HG02588 (cell line): Measurements from ENCODE around the gene GPC5.
"Not testable (repeated sequence)": the region's sequence is repeated elsewhere in the genome, so short reads cannot be mapped to it uniquely, and the experiment has no call there.

Experiments used
- ATAC-seq: cut with Tn5 transposase; IDR thresholded peaks from one replicate; pipeline ENCODE4 v1.9.1; 2021; ENCODE audit warnings: mild to moderate bottlenecking, moderate library complexity; ENCODE audit not compliant: unreplicated experiment

The GPC5 gene

DNA sequence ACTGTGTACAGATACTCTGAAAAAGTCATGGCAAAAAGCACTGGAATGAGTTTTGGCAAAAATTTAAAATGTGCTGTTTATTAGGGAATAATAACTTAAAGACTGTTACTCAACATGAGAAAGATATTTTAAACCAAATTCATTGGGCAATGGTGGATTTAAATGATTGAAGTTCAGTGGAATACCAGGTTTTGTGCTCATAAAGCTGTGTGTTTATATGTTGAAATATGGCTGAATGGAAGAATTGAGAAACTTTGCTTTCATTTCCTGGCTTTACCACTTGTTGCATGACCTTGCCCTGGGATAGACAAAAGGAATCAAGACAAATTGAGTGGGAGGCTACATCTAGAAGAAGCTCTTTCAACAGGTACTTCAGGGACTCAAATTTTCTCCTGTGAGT lies 246.4 kb downstream of the GPC5 start:
- no peak for ATAC-seq

DNA sequence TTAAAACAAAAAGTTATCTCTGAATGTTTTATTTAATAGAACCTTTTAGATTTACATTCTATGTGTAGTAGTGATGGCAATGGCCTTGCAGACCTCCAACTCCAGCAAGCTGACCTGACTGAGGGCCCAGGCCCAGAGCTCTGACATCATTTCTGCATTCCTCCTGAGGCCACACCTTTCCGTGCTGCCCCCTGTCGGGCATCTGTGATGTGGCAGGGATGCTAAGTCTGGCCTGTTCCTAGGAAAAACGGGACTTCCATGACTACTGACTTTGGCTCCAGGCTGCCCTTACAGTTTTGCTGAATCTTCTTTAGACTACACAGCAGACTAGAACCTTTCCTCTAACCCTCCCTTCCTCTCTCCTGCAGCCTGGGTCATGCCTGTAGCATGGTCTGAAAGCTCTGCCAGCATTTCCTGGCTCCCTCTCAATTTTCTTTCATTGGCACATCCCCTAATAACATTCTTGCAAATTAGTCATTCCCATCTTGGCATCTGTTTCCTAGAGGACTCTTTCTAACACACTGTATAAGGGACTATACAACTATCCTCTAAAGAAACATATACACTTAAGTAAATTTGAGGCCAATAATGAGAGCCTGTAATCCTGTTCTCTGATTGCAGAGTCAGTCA lies 249.1 kb downstream of the GPC5 start:
- no peak for ATAC-seq

DNA sequence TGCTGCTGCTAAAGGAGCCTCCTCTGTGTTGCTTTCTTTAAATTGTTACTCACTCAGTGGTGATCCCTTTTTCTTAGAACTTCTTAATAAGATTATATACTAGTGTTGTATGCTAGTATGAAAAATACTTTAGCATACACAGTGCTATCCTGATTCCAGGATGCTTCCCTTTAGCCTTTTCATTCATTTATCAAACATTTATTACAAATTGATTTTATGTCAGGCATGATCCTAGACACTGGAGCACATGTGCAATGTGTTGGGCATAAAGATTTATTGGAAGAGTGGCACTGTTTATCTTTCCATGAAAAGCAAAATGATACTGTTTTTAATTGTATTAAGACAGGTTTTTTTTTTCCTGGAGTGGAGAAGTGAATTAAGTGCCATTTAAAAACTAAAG lies 249.6 kb downstream of the GPC5 start:
- ATAC-seq, result no peak

DNA sequence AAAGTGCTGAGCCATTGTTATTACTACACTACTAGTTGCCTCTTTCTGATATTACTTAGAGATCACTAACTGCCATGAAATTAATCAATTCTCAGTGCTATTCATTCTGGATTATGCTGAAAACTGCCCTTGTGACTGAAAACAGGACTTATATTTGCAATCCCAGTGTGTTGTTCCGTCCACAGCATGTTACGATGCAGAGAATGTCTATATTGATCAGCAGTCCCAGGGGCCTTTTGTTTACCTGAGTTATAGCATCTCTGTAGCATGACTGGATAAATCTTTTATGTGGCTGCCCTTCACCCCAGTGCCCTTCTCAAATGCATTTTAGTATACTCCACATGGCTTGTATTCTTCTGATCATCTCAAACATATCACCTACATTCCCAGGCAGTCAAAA lies 251.0 kb downstream of the GPC5 start:
- no peak for ATAC-seq

DNA sequence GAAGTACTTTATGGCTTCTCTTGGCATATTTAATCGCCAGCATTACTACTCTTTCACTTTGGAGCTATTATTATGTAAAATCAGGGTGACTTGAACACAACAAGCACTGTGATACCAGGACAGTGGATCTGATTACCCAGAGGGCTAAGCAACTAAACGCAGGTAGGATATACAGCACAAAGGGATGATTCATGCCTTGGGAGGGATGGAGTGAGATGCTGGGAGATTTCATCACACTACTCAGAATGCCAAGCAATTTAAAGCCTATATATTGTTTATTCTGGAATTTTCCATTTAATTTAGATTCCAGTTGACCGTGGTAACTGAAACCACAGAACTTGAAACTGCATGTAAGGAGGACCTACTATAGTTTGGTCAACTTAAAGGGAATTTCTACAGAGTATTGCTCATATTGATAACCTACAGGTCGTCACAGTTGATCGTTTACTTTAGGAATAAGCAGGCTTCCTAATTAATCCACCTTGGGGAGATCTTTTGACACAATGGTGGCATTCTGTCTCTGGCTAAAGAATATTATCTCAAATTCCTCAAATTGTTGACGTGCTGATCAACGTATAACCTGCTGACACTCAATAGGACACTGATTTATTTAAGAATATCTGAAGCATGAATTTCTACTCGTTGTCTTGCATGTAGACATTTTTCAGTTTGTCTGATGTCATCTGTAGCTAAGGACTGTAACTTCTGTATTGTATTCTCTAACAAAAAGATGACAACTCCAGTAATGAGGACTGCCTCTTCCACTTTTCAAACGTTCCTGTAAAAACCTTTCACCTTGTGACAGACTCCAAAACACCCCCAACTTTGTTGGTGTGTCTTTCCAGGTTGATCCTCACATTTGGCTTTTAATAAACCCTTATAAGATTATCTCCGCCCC lies 254.2 kb downstream of the GPC5 start:
- no peak for ATAC-seq

DNA sequence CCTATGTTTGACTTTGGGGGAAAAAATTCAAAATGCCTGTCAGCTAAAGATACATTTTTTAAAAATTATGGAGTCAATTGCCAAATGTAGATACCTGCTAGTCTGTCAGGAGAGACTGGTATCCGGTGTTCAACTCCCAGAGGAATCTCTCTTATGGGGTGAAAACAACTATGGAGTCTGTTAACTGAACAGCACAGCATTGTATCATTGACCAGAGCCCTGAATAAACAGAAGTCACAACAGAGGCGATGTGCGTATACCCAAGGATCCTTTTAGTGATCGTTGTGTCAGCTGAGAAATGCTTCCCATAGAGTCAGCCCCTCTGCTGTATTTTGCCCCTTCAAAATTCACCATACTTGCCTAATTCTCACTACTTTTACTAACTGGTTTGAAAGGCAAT lies 257.3 kb downstream of the GPC5 start:
- no peak for ATAC-seq

DNA sequence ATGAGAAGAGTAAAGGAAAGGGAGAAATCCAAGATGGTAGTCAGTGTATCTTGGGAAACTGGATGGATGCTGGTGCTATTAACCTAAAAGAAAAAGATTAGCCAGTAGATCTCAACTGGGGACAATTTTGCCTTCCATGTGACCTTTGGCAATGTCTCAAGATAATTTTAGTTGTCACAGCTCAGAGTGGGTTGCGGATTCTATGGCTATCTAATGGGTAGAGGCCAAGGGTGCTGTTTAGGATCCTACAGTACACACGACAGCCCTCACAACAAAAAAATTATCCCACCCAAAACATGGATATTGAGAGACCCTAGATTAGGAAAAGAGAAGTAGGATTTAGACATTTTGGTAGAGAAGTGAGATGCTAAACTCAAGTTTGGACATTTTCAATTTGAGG lies 258.9 kb downstream of the GPC5 start:
- ATAC-seq, result no peak

DNA sequence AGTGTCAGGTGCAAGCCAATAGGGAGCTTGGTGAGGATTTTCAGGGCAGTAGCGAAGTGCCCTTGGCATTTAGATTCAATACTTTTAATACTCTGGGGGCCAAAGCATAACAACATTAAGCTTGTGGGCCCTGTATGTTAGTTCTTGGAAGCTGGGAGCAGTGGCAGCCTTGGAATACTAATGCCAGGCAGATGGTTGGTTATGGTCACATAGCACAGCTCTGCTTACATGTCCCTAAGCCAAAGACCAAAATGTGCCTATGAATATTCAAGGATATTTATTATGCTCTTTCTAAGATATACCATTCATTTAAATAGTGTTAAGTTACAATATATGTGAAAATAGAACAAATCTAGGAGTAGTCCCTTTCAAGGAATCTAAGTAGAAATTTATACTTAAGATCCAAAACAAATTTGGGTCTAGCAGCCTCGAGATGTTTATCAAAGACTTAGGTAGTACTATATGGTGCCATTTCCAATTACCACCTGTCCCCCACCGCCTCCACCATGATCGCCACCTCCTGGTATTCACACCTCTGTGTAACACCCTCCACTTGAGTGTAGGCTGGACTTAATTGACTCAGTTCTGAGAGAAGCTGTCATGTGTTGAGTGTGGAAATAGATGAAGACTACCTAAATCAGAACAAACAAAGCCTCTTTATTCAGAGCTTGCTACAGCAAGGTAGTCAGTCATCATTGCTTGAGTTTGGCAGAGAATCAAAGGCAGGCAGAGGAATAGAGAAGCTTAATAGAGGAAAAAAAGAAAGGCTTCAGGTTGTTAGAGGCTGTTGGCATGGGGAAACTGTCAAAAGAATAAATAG lies 261.0 kb downstream of the GPC5 start:
- ATAC-seq, result no peak

DNA sequence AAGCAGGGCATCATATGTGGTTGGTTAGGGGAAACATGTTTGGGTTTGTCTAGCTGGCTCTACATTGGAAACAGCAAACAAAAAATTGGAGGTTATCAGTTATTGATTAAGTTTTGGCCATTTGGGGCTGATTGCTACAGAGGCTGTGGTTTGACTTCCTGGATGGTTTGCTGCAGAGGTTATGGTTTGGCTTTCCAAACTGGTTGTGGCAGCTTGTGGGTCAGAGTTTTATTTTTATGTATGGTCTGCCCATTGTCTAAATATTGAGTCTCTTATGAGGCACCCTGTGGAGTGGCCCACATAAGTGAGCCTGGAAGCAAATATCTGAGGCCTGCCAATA lies 261.6 kb downstream of the GPC5 start:
- no peak for ATAC-seq

DNA sequence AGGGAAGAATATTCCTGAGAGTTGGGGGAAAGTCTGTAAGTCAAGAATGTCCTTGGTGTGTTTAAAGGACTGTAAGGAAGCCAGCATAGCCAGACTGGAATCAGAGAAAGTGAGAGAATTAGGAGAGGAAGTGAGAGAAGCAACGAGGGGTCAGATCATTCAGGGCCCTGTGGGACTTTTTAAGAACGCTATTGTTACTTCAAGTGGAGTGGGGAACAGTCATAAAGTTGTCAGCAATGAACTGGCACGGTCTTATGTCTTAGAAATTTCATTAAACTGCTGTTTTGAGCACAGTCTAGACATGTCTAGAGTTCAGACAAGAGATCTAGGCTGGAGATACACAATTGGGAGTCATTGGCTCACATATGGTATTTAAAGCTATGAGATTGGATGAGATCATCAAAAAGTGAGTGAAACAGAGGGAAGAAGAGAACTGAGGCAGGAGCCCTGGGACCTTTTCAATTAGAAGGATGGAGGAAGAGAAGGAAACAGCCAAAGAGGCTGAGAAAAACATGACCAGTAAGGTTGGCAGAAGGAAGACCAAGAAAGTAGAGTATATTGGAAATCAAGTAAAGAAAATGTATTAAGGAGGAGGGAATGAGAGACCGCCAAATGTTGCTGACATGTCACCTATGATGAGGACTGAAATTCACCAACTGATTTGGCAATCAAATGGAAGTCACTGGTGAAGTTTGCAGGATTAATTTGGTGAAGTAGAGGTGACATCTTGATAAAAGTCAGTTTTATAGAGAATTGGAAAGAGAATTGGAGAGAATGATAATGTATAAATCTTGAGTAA lies 263.5 kb downstream of the GPC5 start:
- no peak for ATAC-seq

DNA sequence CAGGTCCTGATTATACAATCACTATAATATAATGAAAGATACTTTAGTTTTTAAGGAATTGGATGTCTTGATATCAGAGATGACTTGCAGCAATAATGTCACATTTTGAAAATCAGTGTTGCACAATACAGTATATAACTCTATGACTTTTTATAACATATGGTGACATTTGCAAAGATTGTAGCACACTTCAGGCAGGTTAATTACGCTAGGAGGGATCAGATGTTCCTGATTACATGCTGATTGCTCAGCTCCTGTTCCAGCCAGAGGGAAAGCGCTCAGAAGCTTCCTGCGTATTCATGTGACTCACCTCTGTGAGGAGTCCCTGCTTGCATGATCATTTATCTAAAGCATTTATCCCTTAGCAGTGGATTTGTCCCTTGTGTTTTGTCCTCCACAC lies 265.6 kb downstream of the GPC5 start:
- ATAC-seq, result no peak

DNA sequence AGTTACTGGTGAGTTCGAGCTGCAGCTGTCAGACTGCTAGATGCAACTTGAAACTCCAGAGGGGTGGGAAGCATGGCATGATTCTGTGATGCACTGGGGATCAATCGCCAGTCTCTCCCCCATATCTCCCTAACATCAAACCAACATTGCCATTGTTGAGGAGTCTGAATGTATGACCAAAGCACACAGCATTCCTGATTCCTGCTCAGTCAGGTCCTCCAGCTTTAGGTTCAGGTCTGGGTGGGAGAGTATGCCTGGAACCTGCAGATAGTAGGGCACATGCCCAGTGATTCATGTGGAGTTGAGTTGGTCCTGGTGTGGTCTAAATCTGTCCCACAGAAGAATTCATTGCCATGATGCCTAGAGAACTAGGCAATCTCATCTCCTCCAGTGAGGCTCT lies 269.1 kb downstream of the GPC5 start:
- no peak for ATAC-seq

DNA sequence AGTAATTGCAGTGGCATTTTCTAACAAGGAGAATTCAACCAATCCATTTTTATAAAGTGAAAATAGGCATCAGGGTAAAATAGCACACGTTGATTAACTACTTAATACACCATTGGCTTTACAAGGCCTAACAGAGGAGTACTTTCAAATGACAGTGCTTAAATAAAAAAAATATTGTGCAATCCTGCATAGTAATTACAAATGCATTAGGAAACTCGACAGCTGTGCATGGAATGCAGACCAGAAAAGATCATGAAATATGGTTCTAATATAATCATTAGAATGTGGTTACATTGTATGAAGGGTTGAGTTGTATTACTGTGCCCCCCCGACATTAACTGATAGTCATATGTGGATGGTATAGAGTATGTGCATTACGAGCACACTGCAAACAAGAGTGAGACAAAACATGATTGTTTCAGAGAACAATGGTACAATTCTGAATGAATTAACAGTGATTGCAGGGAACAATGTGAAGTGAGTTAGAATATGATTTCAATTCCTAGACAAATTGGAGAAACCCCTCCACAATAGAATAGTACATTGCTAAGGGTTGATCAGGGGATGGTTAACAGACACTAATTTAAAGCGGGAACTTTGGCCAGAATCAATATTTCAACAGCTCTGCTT lies 270.6 kb downstream of the GPC5 start:
- no peak for ATAC-seq

DNA sequence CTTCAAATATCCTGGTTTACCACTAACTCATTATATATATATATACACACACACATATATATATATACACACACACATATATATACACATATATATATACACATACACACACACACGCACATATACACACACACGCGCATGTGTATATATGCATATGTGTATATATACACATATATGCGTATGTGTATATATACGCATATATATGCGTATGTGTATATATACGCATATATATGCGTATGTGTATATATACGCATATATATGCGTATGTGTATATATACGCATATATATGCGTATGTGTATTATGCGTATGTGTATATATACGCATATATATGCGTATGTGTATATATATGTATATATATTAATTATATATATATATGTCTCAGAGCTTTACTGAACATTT lies 275.9 kb downstream of the GPC5 start:
- ATAC-seq, result not testable (repeated sequence)

DNA sequence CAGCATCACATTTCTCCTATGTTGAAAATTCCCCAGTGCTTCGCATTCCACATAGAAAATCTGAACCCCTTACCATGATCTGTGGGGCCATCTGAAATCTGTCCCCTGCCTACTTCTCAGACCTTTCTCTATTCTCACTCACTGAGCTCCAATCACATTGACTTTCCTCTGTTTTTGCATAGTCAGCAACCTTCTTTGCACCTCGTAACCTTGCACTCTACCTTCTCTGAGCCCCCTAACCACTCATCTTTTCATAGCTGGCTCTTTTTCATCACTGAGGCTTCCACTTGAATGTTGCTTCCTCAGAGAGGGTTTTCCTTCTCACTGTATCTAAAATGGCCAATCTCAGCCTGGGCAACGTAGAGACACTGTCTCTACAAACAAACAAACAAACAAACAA lies 286.3 kb downstream of the GPC5 start:
- no peak for ATAC-seq

DNA sequence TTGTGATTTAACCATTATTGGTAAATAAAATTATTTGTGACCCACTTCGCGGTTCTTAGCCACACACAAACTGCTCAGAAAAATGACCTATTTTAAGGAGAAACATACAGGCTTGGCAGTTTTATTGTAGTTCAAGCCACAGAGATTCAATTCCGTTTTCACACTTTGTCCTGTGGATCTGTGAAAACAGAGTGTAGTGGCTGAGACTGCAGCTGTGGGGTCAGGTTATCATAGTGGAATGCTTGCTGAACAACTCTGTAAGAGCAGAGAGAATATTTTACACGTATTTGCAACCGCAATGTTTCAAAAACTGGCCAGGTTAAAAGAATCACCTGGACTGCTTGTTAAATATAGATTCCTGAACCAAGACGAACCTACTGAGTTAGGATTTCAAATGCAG lies 292.5 kb downstream of the GPC5 start:
- no peak for ATAC-seq

DNA sequence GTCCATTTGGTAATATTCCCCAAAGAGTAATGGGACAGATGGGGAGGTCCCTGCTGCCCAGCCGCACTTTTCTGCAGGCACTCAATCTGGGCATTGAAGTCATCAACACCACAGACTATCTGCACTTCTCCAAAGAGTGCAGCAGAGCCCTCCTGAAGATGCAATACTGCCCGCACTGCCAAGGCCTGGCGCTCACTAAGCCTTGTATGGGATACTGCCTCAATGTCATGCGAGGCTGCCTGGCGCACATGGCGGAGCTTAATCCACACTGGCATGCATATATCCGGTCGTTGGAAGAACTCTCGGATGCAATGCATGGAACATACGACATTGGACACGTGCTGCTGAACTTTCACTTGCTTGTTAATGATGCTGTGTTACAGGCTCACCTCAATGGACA lies 295.0 kb downstream of the GPC5 start:
- ATAC-seq, result no peak

DNA sequence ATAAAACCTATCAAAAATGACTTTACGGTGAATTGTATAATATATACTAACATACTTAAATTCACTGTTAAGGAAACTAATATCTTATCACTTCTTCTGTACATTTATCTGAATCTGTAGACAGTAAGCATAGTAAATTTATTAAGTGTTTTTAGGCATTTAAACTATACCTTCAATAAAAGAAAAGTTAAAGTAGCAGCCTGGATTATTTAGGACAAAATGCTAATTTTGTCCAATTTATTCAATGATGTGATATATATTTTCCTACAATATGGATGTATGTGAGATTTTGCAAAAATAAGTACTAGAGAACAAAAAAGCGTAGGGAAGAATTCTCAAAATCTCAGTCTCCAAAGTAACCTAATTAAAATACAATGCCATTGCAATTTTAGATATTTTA lies 299.9 kb downstream of the GPC5 start:
- ATAC-seq, result no peak

DNA sequence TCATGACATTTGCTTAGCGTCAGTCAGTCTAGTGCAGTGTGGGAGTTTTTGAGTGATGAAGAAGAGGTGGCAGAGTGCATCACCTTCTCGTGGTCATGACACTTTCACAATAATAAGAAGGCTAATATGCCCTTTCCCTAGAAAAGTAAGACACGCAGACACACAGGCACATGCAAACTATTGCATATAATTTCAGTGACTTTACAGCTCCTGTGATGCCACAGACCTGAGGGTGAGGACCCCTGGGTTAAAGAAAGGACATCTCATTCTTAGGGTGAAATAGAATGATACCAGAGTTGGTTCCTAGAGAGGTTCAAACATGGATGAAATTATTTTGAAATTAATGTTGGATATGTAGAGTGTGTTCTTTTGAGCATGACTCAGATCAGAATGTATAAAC lies 300.3 kb downstream of the GPC5 start:
- no peak for ATAC-seq

DNA sequence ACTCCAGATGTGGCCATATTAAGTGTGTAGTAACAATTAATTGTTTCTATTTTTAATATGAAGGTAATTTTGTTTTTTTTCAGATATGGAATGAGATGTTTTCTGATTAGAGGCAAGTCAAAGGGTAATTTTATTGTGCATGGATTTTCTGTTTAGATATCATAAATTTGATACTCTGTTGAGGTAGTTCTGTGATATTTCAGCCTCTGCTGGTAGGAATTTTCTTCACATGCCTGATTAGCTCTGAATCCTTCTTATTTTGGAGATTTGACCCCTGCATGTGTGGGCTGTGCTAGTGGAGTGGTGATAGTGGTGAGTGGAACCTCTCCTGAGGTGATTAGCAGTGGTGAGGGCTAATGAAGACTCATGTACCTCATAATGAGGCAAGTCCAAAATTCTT lies 301.4 kb downstream of the GPC5 start:
- no peak for ATAC-seq

DNA sequence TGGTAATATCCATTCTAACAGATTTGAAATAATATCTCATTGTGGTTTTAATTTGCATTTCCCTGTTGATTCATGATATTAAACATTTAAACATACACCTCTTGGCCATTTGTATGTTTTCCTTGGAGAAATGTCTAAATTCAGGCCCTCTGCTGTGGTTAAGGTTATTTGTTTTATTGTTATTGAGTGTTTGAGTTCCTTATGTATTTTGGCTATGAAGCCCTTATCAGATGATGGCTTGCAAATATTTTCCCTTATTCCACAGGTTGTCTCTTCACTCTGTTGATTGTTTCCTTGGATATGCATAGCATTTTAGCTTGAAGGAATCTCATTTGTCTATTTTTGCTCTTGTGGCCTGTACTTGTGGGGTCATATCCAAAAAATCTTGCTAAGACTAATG lies 303.6 kb downstream of the GPC5 start:
- no peak for ATAC-seq
